CD14-positive monocyte (primary cell): Measurements from ENCODE around the gene VAV1. TPM values are rescaled to one million over a fixed set of nuclear protein-coding genes. Genes with fewer than 3 reads are reported as not detected.

Experiments
- DNase-seq, 3 donors: peaks; one replicate each; pipeline ENCODE4 v3.0.0-alpha.2; 2011 to 2022
- H2AFZ ChIP-seq: 2 replicates; pipeline ENCODE4 v1.6.0; 2012; ENCODE audit warnings: mild to moderate bottlenecking, low read depth, low read length, inconsistent platforms; ENCODE audit not compliant: insufficient read depth, poor library complexity, severe bottlenecking
- H3K27ac ChIP-seq, 2 donors: 1 replicate in 1 of 2; 2 replicates in 1 of 2; pipeline ENCODE4 v1.5.1; 2012 to 2013; ENCODE audit warnings: low read length in 2 of 2, control low read depth in 1 of 2, inconsistent platforms in 1 of 2, low read depth in 1 of 2, mild to moderate bottlenecking in 1 of 2
- H3K27me3 ChIP-seq, 2 donors: one replicate each; pipeline versions ENCODE4 v1.6.0 to v1.6.1; 2011 to 2013; ENCODE audit warnings: low read length in 2 of 2; ENCODE audit not compliant: control insufficient read depth in 2 of 2, insufficient read depth in 2 of 2
- H3K36me3 ChIP-seq, 2 donors: replicated peaks in 1 of 2; 1 replicate in 1 of 2; 2 replicates in 1 of 2; pipeline versions ENCODE4 v1.5.1 to v1.6.1; 2012 to 2013; ENCODE audit warnings: low read length in 2 of 2, control low read depth in 1 of 2, inconsistent platforms in 1 of 2, mild to moderate bottlenecking in 1 of 2; ENCODE audit not compliant: insufficient read depth in 2 of 2, control insufficient read depth in 1 of 2
- H3K4me1 ChIP-seq, 2 donors: 1 replicate in 1 of 2; 2 replicates in 1 of 2; pipeline versions ENCODE4 v1.5.1 to v1.6.1; 2012 to 2013; ENCODE audit warnings: low read length in 2 of 2, control low read depth in 1 of 2, inconsistent platforms in 1 of 2, mild to moderate bottlenecking in 1 of 2, moderate library complexity in 1 of 2; ENCODE audit not compliant: insufficient read depth in 2 of 2, control insufficient read depth in 1 of 2
- H3K4me2 ChIP-seq: replicated peaks from 2 replicates; pipeline ENCODE3; 2012; ENCODE audit warnings: low read length, moderate library complexity, mild to moderate bottlenecking; ENCODE audit not compliant: poor library complexity, severe bottlenecking; ENCODE audit errors: extremely low read depth
- H3K4me3 ChIP-seq, 3 experiments: fragments of 200-600 bp in 1 of 3; sonication (generic) in 1 of 3; replicated peaks in 1 of 3; 1 replicate in 2 of 3; 2 replicates in 1 of 3; pipeline ENCODE4 v1.5.1; 2011 to 2013; ENCODE audit warnings: low read length in 3 of 3, mild to moderate bottlenecking in 3 of 3, control low read depth in 2 of 3, low read depth in 2 of 3, inconsistent platforms in 1 of 3, moderate library complexity in 1 of 3
- H3K79me2 ChIP-seq: 2 replicates; pipeline ENCODE4 v1.6.0; 2012; ENCODE audit warnings: mild to moderate bottlenecking, control low read depth, inconsistent platforms, low read length, moderate library complexity; ENCODE audit not compliant: insufficient read depth
- H3K9ac ChIP-seq: 2 replicates; pipeline ENCODE4 v1.6.0; 2017; ENCODE audit warnings: low read length, mild to moderate bottlenecking; ENCODE audit not compliant: insufficient read depth, poor library complexity, severe bottlenecking
- H3K9me3 ChIP-seq, 2 donors: replicated peaks in 1 of 2; 1 replicate in 1 of 2; 2 replicates in 1 of 2; pipeline versions ENCODE4 v1.5.1 to v1.6.1; 2012 to 2013; ENCODE audit warnings: low read length in 2 of 2, control low read depth in 1 of 2; ENCODE audit not compliant: control insufficient read depth in 1 of 2, insufficient read depth in 1 of 2
- H4K20me1 ChIP-seq: 2 replicates; pipeline ENCODE4 v1.6.0; 2012; ENCODE audit warnings: mild to moderate bottlenecking, low read length, control low read depth, moderate library complexity; ENCODE audit not compliant: insufficient read depth
- H3K27ac Mint-ChIP-seq, 7 donors: one replicate each; pipeline ENCODE4 v1.8.0; 2020; ENCODE audit warnings: mild to moderate bottlenecking in 7 of 7, mixed read lengths in 7 of 7, moderate library complexity in 6 of 7, inconsistent platforms in 2 of 7
- H3K27me3 Mint-ChIP-seq, 3 donors: one replicate each; pipeline ENCODE4 v1.8.0; 2021 to 2022; ENCODE audit warnings: low read depth in 3 of 3, mild to moderate bottlenecking in 3 of 3, mixed read lengths in 3 of 3, moderate library complexity in 3 of 3, inconsistent platforms in 1 of 3
- H3K36me3 Mint-ChIP-seq, 2 donors: one replicate each; pipeline ENCODE4 v1.8.0; 2020; ENCODE audit warnings: mixed read lengths in 2 of 2, inconsistent platforms in 1 of 2, mild to moderate bottlenecking in 1 of 2
- H3K4me1 Mint-ChIP-seq: one replicate; pipeline ENCODE4 v1.8.0; 2020; ENCODE audit warnings: mild to moderate bottlenecking, mixed read lengths
- H3K4me3 Mint-ChIP-seq, 2 donors: one replicate each; pipeline ENCODE4 v1.8.0; 2020; ENCODE audit warnings: mild to moderate bottlenecking in 2 of 2, mixed read lengths in 2 of 2, moderate library complexity in 1 of 2
- H3K9me3 Mint-ChIP-seq, 7 donors: one replicate each; pipeline ENCODE4 v1.8.0; 2020 to 2022; ENCODE audit warnings: mixed read lengths in 7 of 7, mild to moderate bottlenecking in 6 of 7, moderate library complexity in 6 of 7, inconsistent platforms in 2 of 7
- WGBS: methylation state at CpG from one replicate; pipeline ENCODE4 v1.1.5; 2013; ENCODE audit warnings: missing lambda C conversion rate; ENCODE audit not compliant: insufficient coverage; 5-methylcytosine and 5-hydroxymethylcytosine counted together
- intact Hi-C, 2 donors: fragments of 100-400 bp; cut with micrococcal nuclease; formaldehyde crosslinking; loops; one replicate each; pipeline versions ENCODE4 v1.15.0 to v1.15.1; 2023
- polyA plus RNA-seq, 3 donors: library from polyadenylated mRNA; depleted of rRNA in 1 of 3; unstranded in 2 of 3; stranded (reverse) in 1 of 3; fragments of 300-500 nt in 2 of 3; fragments of >200 nt in 1 of 3; fragmentation: Illumina TruSeq in 2 of 3; gene quantifications; 1 replicate in 2 of 3; 2 replicates in 1 of 3; pipeline ENCODE4 v1.2.3, GENCODE V29; 2012 to 2021
- TF ChIP-seq, protein P1 (sequence below): fragments of 200-600 bp; IDR thresholded peaks from one replicate; pipeline ENCODE4 v1.8.0; 2022; ENCODE audit warnings: antibody characterized with exemption, mild to moderate bottlenecking

Gene VAV1
- polyA plus RNA-seq, 3 donors = 21.3 to 81.2 (median 30.2) TPM

GRCh38 chr19:6729573-6730152, 42.8 kb upstream of the VAV1 start:
- Mint-ChIP-seq H3K27ac (peak overlapping the region in 2 of 7 donors; percentile 23 to 77), H3K9me3 (peaks cover 0 to 4% (median 0%) of the 10 kb centered on the region in 7 donors), H3K27me3 (peaks cover 0 to 3% (median 2%) of the 10 kb centered on the region in 3 donors), H3K4me1 (peaks cover 38% of the 10 kb centered on the region), H3K4me3 (no peak overlapping the region), H3K36me3 (peaks cover 28 to 51% of the 10 kb centered on the region in 2 donors)
- Histone ChIP-seq H4K20me1 (no peaks in the 10 kb centered on the region), H3K27me3 (no peaks in the 10 kb centered on the region), H3K4me2 (no peak overlapping the region), H3K9ac (no peak overlapping the region), H3K9me3 (no peaks in the 10 kb centered on the region), H3K79me2 (no peaks in the 10 kb centered on the region), H2AFZ (no peak overlapping the region), H3K4me3 (peak overlapping the region in 1 of 3 experiments; percentile 23), H3K4me1 (peaks cover 38 to 43% of the 10 kb centered on the region in 2 donors), H3K27ac (no peak overlapping the region), H3K36me3 (peaks cover 26 to 35% of the 10 kb centered on the region in 2 donors)
- TF ChIP-seq, protein P1, sequence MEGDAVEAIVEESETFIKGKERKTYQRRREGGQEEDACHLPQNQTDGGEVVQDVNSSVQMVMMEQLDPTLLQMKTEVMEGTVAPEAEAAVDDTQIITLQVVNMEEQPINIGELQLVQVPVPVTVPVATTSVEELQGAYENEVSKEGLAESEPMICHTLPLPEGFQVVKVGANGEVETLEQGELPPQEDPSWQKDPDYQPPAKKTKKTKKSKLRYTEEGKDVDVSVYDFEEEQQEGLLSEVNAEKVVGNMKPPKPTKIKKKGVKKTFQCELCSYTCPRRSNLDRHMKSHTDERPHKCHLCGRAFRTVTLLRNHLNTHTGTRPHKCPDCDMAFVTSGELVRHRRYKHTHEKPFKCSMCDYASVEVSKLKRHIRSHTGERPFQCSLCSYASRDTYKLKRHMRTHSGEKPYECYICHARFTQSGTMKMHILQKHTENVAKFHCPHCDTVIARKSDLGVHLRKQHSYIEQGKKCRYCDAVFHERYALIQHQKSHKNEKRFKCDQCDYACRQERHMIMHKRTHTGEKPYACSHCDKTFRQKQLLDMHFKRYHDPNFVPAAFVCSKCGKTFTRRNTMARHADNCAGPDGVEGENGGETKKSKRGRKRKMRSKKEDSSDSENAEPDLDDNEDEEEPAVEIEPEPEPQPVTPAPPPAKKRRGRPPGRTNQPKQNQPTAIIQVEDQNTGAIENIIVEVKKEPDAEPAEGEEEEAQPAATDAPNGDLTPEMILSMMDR = no peak
- no peak for DNase-seq
- 100% methylated on average over 9 of the region's 23 CpGs for WGBS
- intact Hi-C loops = no loop called here

- peaks cover 32% of the 10 kb centered on the region for H3K4me1 Mint-ChIP-seq
- H3K9me3 Mint-ChIP-seq = peaks cover 0 to 3% (median 0%) of the 10 kb centered on the region in 7 donors
- H3K27me3 Mint-ChIP-seq = peaks cover 0 to 3% (median 2%) of the 10 kb centered on the region in 3 donors
- TF ChIP-seq, protein P1 = no peak
- Histone ChIP-seq H3K36me3 (peaks cover 26 to 39% of the 10 kb centered on the region in 2 donors), H3K4me3 (peak overlapping the region in 1 of 3 experiments; percentile 23), H2AFZ (no peak overlapping the region), H3K27ac (no peak overlapping the region), H3K9me3 (no peaks in the 10 kb centered on the region), H3K4me2 (no peak overlapping the region), H3K79me2 (no peaks in the 10 kb centered on the region), H4K20me1 (no peaks in the 10 kb centered on the region), H3K4me1 (peaks cover 32 to 37% of the 10 kb centered on the region in 2 donors), H3K27me3 (no peaks in the 10 kb centered on the region), H3K9ac (no peak overlapping the region)
- peaks cover 30 to 56% of the 10 kb centered on the region in 2 donors for H3K36me3 Mint-ChIP-seq
- H3K4me3 Mint-ChIP-seq = no peak overlapping the region
- WGBS = 83% methylated on average over 14 of the region's 27 CpGs
- peak overlapping the region in 1 of 7 donors; percentile 16 for H3K27ac Mint-ChIP-seq
- intact Hi-C loops = no loop called here
- no peak for DNase-seq
Measured at GRCh38 chr19:6730153-6730804, 42.2 kb upstream of the VAV1 start.
